Transverse colon (tissue), 3 donors: ENCODE data around the gene ORAI3.

Experiments
- CTCF ChIP-seq, 5 experiments: fragments of 200-600 bp in 3 of 5; fragments of 450-650 bp in 2 of 5; sonication (generic) in 3 of 5; IDR thresholded peaks; 1 replicate in 2 of 5; 2 replicates in 3 of 5; pipeline ENCODE4 v1.5.1; 2016 to 2017; ENCODE audit warnings: antibody characterized with exemption in 5 of 5, inconsistent platforms in 3 of 5, mild to moderate bottlenecking in 2 of 5, moderate library complexity in 1 of 5
- EP300 ChIP-seq: sonication (generic); formaldehyde crosslinking; IDR thresholded peaks from one replicate; pipeline ENCODE4 v1.6.1; 2017; ENCODE audit warnings: antibody characterized with exemption, low read depth

- TF ChIP-seq CTCF (IDR thresholded peaks at IDR 0.05) (no peak), EP300 (no peak)
Observed at GRCh38 chr16:30942426-30942806, 6.5 kb upstream of the ORAI3 start.
